AG04450 (cell line): ENCODE measurements around the gene AGMO. TPM values are rescaled to one million over a fixed set of nuclear protein-coding genes. Genes with fewer than 3 reads are reported as not detected.

Source experiments
- CTCF ChIA-PET: fragments of 300-600, 350-600 bp; formaldehyde crosslinking; extraction: SDS; loops from one replicate; lab custom pipeline; 2022; ENCODE audit warnings: antibody characterized with exemption, inconsistent platforms; lab: Charles Lee
- POLR2A ChIA-PET: fragments of 350-600 bp; formaldehyde crosslinking; extraction: SDS; loops from one replicate; lab custom pipeline; 2021; ENCODE audit warnings: antibody characterized with exemption, inconsistent platforms; lab: Yijun Ruan, JAX
- DNase-seq: peaks from one replicate; pipeline ENCODE4 v3.0.0-alpha.2; 2011; ENCODE audit warnings: low read depth, low spot score
- H3K27ac ChIP-seq: one replicate; pipeline ENCODE4 v1.5.1; 2012; ENCODE audit warnings: low read depth, low read length, control low read depth
- H3K27me3 ChIP-seq: one replicate; pipeline ENCODE4 v1.6.0; 2012; ENCODE audit warnings: low read length; ENCODE audit not compliant: control insufficient read depth, insufficient read depth
- H3K4me3 ChIP-seq: 2 replicates; pipeline ENCODE4 v1.5.1; 2011; ENCODE audit warnings: mild to moderate bottlenecking, low read depth, low read length, control low read depth
- H3K9me3 ChIP-seq: 2 replicates; pipeline ENCODE4 v1.5.1; 2012; ENCODE audit warnings: low read length; ENCODE audit not compliant: control insufficient read depth, insufficient read depth
- polyA plus RNA-seq: library from polyadenylated mRNA; depleted of rRNA; stranded (reverse); fragments of >200 nt; gene quantifications from 2 replicates; pipeline ENCODE4 v1.2.3, GENCODE V29; 2011; rRNA removed
- TF ChIP-seq, protein P1 (sequence below): IDR thresholded peaks from 2 replicates; pipeline ENCODE4 v1.5.1; 2011; ENCODE audit warnings: low read depth, low read length, control low read depth, inconsistent platforms

The AGMO gene
- polyA plus RNA-seq, 1 experiment: 0.10 TPM

DNA sequence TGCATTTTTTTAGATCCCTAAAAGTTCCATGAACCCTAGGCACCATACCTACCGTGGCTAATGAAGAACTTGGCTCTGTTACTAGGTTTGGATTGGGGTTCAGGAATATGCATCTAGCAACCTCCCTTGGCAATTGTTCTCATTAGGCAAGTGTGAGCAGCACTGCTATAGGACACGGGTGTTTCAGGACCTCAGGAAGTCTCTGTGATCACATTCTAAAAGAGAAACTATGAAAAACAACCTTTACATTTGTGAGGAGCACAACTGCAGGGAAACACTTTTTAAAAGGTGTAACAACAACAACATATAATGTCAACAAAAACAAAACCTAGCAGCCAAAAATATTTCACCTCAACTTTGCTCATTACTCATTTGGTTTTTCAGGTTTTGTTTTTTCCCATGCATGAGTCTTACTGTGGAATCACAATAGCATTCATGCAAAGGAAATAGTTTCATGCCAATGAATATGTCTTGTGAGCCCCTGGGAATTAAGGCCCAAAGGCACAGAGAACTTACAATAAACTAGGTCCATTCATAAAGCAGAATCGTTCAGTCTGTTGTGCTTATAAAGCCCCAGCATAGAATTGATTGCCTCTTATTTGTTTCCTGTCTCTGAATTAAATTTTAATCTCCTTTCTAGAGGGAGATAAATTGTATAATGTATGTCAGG lies 403.5 kb downstream of the AGMO start:
- POLR2A ChIA-PET: no interaction called here
- H3K4me3 ChIP-seq: no peak overlapping the region
- no peak for DNase-seq
- no peaks in the 10 kb centered on the region for H3K9me3 ChIP-seq
- no peaks in the 10 kb centered on the region for H3K27me3 ChIP-seq
- TF ChIP-seq, protein P1, sequence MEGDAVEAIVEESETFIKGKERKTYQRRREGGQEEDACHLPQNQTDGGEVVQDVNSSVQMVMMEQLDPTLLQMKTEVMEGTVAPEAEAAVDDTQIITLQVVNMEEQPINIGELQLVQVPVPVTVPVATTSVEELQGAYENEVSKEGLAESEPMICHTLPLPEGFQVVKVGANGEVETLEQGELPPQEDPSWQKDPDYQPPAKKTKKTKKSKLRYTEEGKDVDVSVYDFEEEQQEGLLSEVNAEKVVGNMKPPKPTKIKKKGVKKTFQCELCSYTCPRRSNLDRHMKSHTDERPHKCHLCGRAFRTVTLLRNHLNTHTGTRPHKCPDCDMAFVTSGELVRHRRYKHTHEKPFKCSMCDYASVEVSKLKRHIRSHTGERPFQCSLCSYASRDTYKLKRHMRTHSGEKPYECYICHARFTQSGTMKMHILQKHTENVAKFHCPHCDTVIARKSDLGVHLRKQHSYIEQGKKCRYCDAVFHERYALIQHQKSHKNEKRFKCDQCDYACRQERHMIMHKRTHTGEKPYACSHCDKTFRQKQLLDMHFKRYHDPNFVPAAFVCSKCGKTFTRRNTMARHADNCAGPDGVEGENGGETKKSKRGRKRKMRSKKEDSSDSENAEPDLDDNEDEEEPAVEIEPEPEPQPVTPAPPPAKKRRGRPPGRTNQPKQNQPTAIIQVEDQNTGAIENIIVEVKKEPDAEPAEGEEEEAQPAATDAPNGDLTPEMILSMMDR: no peak
- no peak overlapping the region for H3K27ac ChIP-seq
- CTCF ChIA-PET: no interaction called here

Other genes with a start within 250 kb of the AGMO start
- gene MEOX2, start 124.7 kb upstream of the AGMO start, polyA plus RNA-seq: not detected in 2 replicates